DMS79 (cell line): Measurements from ENCODE around the gene GDI2.

ENCODE experiments used
- DNase-seq: peaks from one replicate; lab custom pipeline; 2025; lab: John Stamatoyannopoulos, UW

Gene GDI2

DNA sequence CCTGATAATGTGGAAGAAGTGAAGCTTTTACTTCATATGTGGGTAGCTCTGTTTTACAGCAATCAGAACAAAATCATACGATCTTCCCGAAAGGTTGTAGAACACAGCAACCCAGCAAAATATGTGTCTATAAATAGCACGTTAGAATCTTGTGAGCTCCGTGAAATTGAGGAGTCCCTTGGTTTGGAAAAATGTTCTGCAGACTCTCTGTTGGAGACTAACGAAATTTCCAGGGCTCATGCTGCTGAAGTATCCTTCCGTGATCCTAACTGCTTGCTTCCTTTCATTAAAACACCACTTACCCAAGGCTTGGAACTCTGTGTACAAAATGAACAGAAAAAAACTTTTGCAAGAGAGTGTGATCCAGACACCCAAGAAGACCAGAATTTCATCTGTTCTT lies 71.1 kb downstream of the GDI2 start:
- no peak for DNase-seq

DNA sequence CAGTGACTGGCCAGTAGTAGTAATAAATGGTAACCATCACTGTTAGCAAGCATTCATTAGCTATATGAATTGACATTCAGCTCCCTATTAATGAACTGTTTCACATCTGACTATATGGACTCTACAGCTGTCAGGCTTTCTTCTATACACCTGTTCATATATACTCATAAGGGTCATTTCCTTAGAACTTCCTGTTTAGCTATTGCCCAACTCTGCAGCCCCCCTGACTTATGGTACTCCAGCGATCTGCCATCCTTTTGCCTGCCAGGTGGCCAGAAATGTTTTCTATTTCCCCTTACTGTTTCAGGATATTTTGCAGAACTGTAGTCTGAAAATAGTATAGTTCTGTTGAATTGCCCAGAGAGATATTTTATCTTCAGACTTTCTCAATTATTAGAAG lies 72.0 kb downstream of the GDI2 start:
- DNase-seq, result no peak

DNA sequence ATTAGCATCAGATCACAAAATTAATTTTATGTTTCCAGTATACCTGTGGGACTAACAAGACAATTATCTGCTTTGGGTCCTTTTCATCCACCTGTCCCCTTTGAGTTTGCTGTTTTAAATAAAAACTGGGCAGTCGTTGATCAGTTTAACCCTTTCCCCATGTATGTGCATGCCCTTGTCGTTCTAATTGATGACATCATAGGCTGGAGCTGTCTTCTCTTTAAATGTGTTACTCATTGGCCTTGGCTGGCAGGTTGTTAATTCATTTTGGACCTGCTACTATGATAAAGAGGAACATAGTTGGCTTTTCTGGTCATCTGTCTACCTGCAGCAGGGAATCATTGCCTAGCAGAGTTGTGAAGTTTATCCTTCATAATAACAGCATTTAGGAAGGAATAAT lies 74.8 kb downstream of the GDI2 start:
- no peak for DNase-seq

GRCh38 chr10:5737352-5737751 lies 75.9 kb downstream of the GDI2 start:
- DNase-seq, result no peak

DNA sequence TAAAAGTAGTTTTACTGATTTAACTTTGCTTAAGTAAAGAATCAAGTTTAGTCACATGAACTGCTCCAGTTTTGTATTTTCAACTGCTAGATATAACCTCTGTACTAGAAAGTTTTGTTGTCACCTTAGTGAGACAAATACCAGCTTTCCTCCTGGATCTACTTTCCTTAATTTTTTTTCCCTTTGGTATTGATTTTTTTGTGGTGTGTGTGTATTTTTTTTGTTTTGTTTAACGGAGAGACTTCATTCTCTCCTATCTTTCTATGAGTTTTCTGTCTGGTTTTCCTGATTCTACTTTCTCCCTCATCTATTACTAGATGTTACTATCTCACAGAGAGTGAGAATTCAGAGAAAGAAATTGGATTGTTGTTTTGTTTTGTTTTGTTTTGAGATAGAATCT lies 76.6 kb downstream of the GDI2 start:
- DNase-seq, result no peak

DNA sequence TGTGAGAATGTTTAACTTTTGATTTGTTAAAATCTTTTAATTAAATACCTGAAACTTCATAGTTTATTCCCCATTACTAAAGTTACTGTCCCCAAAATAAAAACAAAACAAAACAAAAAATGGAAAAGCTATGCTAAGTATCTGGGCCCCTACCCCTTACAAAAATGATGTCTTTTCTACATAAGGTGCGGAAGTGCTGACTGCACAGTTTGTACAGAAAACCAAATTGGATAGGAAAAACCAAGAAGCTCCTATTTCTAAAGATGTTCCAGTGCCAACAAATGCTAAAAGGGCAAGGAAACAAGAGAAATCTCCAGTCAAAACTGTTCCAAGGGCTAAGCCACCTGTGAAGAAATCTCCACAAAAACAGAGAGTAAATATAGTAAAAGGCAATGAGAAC lies 78.1 kb downstream of the GDI2 start:
- no peak for DNase-seq

GRCh38 chr10:5732141-5732540 lies 81.1 kb downstream of the GDI2 start:
- DNase-seq, result no peak

DNA sequence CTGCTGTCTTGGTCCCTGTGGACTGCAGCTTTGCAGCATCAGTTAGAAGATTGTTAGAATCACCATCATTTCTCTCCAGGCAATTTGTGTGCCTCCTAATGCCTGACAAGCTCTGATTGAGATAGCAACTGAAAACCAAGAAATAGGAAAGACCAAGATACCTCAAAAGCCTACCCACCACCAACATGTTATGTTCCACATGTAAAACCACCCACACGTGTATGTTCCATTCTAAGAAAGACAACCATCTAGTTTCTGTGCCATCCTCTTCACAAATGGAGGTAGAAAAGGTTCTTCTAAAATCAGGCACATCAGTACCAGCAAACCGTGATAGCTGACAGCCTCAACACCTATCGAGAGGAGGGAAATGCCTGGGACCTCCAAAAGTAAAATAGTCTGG lies 81.7 kb downstream of the GDI2 start:
- no peak for DNase-seq

- DNase-seq, result no peak
Observed at GRCh38 chr10:5730766-5731165, 82.5 kb downstream of the GDI2 start.

GRCh38 chr10:5723692-5724091 lies 89.5 kb downstream of the GDI2 start:
- peak; percentile 39 for DNase-seq

- no peak for DNase-seq
Observed at GRCh38 chr10:5720182-5720581, 93.1 kb downstream of the GDI2 start.

GRCh38 chr10:5719546-5719945 lies 93.7 kb downstream of the GDI2 start:
- no peak for DNase-seq
